GM06990 (cell line): ENCODE measurements around the gene MAEA.
A peak's percentile ranks its signal among the peaks of the same experiment; 100 is the strongest.

Experiments
- DNase-seq: peaks from one replicate; pipeline ENCODE4 v3.0.0-alpha.2; 2011; ENCODE audit not compliant: insufficient read length; ENCODE audit errors: extremely low read depth
- H3K27me3 ChIP-seq: replicated peaks from 2 replicates; pipeline ENCODE4 v1.6.0; 2011; ENCODE audit warnings: low read length; ENCODE audit not compliant: control insufficient read depth, insufficient read depth
- H3K36me3 ChIP-seq: 2 replicates; pipeline ENCODE4 v1.5.1; 2011; ENCODE audit warnings: low read length; ENCODE audit not compliant: control insufficient read depth, insufficient read depth
- H3K4me3 ChIP-seq: replicated peaks from 2 replicates; pipeline ENCODE4 v1.5.1; 2011; ENCODE audit warnings: low read depth, mild to moderate bottlenecking, control low read depth, low read length
- CTCF ChIP-seq: IDR thresholded peaks from 2 replicates; pipeline ENCODE4 v1.5.1; 2011; ENCODE audit warnings: low read length, control low read depth, mild to moderate bottlenecking, inconsistent platforms; ENCODE audit not compliant: insufficient read depth, poor library complexity, severe bottlenecking

The MAEA gene

GRCh38 chr4:1354983-1355275 lies 65.2 kb downstream of the MAEA start:
- H3K27me3 ChIP-seq, result no peaks in the 10 kb centered on the region
- TF ChIP-seq CTCF, result no peak
- H3K4me3 ChIP-seq, result no peak overlapping the region
- no peak for DNase-seq
- peaks cover 28% of the 10 kb centered on the region for H3K36me3 ChIP-seq

- DNase-seq, result no peak
- H3K4me3 ChIP-seq, result no peak overlapping the region
- no peaks in the 10 kb centered on the region for H3K27me3 ChIP-seq
- H3K36me3 ChIP-seq, result peaks cover 24% of the 10 kb centered on the region
- TF ChIP-seq CTCF, result no peak
Observed at GRCh38 chr4:1355378-1355777, 65.7 kb downstream of the MAEA start.

GRCh38 chr4:1356181-1356998 lies 66.7 kb downstream of the MAEA start:
- peak; percentile 80 for TF ChIP-seq CTCF
- H3K4me3 ChIP-seq, result no peak overlapping the region
- no peaks in the 10 kb centered on the region for H3K27me3 ChIP-seq
- DNase-seq, result peak; percentile 54
- peaks cover 24% of the 10 kb centered on the region for H3K36me3 ChIP-seq

- no peak for TF ChIP-seq CTCF
- DNase-seq, result no peak
- Histone ChIP-seq H3K4me3 (no peak overlapping the region), H3K36me3 (peaks cover 17% of the 10 kb centered on the region), H3K27me3 (no peaks in the 10 kb centered on the region)
Observed at GRCh38 chr4:1357356-1358248, 67.9 kb downstream of the MAEA start.

- no peak for TF ChIP-seq CTCF
- no peaks in the 10 kb centered on the region for H3K27me3 ChIP-seq
- DNase-seq, result no peak
- H3K36me3 ChIP-seq, result peaks cover 12% of the 10 kb centered on the region
- no peak overlapping the region for H3K4me3 ChIP-seq
Observed at GRCh38 chr4:1358421-1359143, 68.9 kb downstream of the MAEA start.
